HG02981 (cell line): Measurements from ENCODE around the gene POU5F1.

ENCODE experiments used
- ATAC-seq: cut with Tn5 transposase; IDR thresholded peaks from one replicate; pipeline ENCODE4 v1.9.1; 2021; ENCODE audit warnings: mild to moderate bottlenecking, moderate library complexity; ENCODE audit not compliant: unreplicated experiment

The POU5F1 gene

DNA sequence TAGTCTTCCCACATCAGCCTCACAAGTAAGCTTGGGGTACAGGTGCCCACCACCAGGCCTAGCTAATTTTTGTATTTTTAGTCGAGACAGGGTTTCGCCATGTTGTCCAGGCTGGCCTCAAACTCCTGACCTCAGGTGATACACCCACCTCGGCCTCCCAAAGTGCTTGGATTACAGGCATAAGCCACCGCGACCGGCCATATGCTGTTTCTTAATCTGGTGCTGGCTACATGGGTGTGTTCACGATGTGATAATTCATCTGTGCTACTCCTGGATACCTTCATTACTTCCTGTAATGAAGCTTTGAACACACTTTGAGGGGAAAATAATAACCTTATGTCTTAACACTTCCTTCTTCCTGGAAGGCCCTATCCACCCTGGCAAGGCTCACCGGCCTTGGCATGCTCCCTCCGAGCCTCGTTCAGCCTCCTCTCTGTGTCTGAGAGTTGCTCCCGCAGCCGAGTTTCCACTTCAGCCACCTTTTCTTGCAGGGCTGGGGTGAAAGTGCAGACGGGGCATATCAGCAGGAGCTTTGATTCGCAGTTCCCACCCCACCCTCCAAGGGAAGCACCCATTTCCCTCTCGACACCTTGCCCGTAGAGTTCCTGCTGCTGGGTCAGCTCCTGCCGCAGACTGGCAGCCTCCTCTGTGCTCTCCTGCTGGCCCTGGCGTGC, 26.0 kb downstream of the POU5F1 start:
- no peak for ATAC-seq

DNA sequence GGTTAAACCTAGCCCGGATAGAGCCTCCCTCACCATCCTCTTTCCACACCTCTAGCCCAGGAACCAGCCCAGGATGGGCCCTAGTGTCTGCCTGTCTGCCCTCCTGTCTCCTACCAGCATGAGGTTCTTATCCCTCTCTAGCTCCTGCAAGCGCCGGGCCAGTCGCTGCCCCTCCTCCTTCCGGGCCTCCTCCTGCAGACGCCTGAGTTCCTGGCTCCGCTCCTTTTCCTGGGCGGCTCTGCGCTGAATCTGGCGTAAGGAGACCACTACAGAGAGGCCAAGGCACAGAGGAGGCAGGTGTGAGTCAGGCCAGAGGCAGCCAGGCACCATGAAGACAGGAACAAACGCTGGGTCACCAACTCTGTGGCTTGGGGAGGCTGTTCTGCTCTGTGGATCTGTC, 27.3 kb downstream of the POU5F1 start:
- no peak for ATAC-seq

DNA sequence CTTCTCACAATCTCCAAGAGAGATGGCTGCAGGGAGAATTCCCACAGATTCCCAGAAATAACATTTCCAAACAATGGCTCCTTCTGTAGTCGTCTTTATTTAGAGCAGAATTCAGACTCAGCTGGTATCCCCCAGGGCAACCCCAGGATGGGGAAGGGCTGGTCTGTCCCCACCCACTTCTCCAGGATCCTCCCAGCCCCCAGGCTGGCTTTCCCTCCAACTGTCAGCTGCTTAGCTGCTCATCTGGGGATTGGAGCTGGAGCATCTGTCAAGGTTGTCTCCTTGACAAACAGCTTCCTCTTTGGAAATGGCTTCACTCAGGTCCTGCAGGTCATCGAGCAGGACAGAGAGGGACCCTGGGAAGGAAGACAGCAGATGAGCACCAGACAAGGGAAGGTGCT, 28.1 kb downstream of the POU5F1 start:
- no peak for ATAC-seq

DNA sequence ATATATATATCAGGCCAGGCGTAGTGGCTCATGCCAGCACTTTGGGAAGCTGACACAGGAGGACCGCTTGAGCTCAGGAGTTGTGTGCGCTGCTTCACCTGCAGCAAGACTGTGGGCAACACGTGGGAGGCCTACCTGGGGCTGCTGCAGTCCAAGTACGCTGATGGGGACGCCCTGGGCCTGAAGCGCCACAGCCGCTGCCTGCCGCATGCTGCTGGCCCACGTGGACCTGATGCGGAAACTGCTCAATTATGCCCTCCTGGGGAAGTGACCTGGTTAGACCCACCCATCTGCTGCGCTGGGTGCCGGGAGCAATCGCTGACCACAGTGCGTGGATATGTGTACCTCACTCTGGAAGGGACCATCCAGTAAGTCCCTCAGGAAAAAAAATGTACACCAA, 29.8 kb downstream of the POU5F1 start:
- ATAC-seq, result no peak

DNA sequence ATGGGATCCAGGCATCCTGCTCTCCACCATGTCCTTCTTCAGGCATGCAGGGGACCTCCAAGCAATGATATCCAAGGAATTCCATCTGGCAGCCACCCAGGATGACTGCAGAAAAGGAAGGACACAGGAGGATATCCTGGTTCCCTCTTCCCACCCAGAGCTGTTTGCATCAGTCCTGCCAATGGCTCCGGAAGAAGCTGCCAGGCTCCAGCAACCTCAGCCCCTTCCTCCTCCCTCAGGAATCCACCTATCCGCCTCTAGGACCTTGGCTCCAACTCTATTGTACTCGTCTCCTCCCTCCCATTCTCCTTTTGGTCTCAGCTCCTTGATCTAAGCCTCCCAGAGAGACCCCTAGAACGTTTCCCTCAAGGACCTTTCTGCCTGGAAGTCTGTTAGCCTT, 30.9 kb downstream of the POU5F1 start:
- no peak for ATAC-seq

DNA sequence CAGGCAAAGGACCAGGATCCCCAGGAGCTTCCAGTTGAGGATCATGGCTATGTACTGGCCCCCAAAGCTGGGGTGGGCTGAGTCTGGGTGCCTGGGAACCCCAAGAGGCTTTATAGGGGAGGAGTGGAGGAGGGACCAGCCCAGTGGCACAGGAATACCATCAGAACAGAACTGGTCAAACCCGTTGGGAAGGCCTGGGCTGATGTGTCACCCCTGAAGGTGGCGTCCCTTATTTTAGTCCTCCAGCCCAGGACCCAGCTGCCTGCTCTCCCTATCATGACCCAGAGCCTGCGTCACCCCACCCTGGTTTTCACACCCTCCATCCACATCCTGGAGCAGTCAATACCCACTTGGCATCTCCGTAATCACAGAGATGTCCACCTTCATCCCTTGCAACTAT, 31.5 kb downstream of the POU5F1 start, which contains the start of gene PSORS1C2:
Gene PSORS1C2, minus strand, starts transcription at position 85 of the 400 bp plus-strand sequence. Its CDS starts 40 bp downstream, at position 45.
- no peak for ATAC-seq

DNA sequence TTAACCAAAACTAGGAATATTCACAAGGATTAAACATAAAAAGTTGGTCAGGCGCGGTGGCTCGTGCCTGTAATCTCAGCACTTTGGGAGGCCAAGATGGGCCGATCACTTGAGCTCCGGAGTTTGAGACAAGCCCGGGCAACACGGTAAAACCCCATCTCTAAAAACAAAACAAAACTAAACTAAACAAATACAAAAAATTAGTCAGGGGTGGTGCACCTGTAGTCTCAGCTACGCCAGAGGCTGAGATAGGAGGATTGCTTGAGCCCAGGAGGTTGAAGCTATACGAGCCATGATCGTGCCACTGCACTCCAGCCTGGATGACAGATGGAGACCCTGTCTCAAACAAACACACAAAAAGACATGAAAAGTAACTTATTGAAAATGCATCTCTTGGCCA, 34.8 kb downstream of the POU5F1 start:
- no peak for ATAC-seq

DNA sequence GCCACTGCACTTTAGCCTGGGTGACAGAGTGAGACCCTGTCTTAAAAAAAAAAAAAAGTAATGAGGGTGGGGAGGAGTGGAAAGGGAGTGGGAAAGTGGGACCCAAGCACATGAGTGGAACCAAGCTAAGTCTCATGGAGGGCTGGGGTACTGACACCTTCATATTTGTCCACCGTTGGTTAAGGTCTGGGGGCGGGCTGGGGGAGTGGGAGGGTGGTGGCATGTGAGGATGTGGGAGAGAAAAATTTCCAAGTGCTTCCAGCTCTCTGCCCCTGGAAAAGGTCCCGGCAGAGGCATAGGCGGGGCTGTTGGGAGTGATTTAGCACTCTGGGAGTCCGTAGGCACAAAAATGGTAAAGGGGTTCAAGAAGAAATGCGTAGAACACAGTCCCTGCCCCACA, 37.7 kb downstream of the POU5F1 start:
- ATAC-seq, result no peak

DNA sequence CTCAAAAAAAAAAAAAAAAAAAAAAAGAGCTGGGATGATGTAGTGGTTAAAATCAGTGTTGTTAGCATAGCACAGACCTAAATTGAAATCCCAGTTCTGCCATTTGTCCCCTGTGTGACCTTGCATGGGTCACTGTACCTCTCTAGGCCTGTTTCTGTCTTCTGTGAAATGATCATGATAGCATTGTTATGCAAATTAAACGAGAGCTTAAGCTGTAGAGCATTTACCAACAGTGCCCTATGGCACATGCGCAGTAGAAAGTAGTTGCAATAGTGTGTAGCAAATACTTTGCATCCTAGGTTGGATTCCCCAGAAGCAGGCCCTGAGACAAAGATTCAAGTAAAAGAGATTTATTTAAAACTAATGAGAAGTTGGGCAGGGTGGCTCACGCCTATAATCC, 38.9 kb downstream of the POU5F1 start:
- no peak for ATAC-seq

DNA sequence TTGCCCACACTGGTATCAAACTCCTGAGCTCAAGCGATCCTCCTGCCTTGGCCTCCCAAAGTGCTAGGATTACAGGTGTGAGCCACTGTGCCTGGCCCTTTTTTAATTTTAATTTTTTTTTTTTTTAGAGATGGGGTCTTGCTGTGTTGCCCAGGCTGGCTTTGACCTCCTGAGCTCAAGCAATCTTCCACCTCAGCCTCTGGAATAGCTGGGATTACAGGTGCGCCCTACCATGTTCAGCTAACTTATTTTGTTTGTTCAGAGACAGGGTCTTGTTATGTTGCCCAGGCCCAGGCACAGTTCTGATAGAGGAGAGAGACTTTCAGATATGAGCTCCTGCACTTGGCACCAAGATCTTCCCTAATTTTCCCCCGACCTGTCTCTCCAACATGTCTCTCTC, 39.7 kb downstream of the POU5F1 start:
- no peak for ATAC-seq

DNA sequence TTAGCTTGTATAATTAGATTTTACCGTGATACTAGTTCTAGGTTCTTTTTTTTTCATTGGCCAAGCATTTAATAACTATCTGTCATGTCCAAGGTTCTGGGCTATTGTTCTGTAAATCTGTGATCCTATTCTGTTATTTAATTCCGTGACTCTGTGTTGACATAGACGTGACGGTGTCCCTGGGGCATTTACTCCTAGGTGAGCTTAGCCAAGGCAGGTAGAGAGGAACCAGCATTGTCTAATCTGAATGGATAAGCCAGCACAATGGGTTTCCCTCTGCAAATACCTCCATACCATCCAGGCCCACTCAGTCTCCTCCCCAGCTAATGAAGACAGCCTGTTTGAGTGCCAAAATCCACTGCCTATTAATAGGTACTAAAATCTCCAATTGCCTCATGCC, 41.4 kb downstream of the POU5F1 start:
- no peak for ATAC-seq

DNA sequence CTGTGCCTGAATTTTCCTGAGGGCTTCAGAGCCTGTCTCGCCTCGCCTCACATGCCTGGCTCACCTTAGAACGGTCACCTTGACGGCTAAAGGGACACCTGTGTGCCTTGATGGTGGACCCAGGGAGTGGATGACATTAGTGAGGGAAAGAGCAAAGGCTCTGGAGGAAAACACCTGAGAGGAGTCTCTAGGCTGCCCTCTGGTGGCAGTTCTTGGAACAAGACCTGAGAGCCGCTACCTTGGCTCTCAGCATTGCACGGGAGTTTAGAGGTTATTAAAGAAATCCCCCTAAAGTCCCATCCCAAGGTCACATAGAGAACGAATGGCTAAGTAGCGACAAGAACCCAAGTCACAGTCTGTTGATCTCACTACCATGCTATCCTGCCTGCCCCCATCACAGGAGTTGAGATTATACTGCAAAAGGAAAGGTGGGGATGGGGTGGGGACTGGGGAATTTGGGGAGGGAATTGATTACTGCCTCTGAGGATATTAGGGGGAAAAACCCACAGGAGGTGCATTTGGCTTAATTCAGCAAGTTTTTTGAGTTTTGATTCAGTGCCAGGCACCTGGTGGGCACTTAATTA, 42.3 kb downstream of the POU5F1 start:
- ATAC-seq, result no peak

DNA sequence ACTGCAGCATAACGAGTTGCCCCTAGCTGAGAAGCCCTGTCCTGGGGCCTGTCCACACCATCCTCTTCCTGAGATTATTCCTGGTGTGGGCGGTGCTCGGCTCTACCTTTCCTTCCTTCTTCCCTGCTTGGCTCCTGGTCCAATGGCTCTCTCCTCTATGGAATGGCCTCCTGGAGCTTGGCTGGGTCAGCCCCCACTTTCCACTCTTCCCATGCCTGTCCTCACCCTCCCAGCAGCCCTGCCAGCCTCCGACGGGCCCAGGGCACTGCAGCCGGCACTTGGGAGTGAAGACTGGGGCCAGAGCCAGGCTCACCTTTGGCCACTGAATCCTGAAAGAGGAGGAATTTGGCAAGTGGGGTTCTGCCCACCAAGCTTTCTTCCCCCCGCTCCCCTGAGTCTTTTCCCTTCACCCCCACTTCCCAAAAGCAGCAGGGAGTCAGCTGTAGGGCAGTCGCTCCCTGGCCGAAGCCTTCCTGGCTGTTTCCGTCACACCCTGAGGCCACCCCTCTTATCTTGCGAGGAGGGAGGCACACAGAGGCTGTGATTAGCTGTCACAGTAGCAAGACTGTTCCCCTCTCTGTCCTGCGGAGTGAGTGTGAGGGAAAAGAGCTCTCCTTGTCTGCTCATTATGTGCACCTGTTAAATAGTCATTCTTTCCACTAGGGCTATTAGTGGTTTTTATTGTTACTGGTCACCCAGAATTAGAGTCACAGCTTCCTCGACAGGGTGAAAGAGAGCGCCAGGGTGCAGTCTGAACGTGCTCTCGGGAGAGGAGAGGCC, 43.9 kb downstream of the POU5F1 start:
- no peak for ATAC-seq

DNA sequence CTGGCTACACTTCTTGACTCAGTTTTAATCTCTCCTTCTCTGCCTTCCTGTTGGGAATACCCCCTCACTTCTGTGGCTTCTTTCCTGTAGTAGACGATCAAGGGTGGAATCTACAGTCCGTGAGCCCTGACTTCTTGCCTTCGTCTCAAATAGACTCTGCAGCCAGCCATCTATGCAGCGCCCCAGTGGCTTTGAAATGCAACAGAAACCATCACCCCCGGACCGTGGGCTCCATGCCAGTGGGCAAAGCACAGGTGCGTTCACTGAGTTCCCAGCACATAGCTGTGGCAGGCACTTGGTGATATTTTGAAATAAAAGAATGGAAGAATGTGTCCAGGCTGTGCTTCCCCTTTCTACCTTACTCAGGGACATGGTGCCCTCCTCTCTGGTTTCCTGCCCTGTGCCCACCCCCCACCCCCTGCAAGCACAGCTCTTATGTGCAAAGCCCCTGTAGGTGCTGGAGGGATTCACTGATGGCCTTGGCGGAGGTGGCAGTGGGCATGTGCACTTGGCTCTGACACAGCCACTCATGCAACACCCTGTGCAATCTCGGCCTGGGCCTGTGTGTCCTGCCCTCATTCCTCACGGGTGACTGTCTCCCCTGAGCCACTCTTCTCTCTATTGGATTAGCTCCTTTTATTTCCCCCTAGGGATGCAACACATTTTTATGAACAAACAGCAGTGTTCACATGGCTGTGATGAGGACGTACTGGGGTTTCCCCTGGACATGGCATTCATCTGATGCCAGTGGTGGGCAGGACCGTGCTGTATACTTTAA, 44.7 kb downstream of the POU5F1 start:
- no peak for ATAC-seq

DNA sequence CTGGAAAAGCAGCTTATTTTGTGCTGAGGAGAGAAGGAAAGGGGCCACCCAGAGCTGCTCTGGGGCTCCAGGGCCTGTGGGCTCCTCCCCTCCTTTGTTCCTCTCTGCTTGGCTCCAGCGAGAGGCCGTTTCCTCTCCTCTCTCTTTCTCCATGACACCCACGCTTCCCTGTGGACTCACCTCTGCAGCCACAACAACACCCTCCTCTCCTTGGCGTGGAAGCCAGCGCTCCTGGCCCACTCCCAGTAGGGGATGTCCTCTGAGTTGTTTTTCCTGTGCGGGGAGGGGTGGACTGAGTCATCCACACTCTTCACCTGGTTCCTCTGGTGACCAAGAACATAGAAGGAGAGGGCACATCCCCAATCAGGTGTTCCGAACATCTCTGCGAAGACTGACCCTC, 45.3 kb downstream of the POU5F1 start:
- no peak for ATAC-seq

DNA sequence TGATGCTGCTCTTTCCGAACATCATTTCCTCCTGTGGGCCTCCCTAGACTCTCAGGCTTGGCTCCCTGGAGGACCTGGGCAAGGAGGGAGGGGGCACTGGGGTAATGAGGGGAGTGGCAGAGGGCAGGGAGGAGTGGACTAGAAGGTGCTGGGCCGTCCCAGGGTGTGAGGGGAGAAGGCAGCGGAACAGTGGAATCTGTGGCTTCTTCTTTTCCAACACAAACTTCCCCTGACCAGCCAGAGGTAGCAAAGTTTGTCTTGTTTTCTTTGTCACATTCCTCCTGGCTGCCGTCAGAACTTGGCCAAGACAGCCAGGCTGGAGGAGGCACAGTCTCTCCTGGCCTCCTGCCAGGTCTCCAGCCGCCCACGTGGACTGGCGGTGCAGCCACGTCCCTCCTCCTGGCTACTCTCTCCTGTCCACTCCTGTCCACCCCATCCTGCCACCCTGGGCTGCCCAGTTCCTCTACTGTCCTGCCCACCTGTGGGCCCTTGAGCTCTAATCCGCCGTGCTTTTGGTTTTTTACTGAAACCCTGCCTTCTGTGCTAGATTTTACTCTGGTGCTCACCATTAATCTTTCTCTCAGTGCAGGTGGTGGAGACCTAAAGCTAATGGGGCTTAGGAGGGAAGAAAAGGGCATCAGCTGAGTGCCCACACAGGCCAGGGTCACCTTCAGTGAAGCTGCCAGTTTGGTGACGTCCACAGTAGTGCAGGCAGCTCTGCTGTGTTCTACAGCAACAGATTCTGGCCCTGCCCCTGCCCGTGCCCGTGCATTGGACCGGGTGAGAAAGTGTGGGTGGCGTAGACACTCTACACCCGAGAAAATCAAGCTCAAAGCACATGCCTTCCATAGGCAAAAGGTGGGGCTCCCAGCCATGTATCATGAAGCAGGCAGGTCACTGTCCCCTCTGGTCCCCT, 47.4 kb downstream of the POU5F1 start:
- no peak for ATAC-seq

DNA sequence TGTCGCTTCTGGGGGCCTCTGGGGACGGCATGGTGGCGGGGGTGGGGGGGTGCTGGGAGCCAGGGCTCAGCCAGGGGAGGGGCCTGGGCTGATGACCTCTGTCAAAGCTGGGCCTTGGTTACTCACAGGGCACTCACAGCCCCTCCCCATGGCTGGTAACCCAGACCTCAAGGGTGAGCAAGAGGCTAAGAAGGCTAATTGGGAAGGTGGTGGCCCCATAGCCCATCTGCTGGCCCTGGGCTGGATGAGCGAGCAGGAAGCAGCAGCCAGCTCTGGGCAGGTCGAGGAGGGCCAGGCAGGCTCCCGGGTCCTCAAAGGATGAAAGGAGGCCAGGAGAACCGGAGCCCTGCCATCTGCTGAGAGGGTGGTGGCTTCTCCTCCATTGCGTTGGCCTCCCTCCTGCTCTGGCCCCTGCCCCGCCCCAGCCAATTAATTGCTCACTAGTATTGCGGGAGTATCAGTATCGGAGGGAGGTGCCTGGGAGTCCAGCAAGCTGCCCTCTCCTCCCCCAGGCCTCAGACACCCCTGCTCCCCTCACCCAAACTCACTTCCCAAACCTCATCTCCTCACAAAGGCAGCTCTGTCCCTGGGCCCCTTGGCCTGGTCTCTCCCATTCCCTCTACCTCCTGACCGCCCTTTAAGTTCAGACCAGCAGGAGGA, 49.2 kb downstream of the POU5F1 start:
- ATAC-seq, result no peak

DNA sequence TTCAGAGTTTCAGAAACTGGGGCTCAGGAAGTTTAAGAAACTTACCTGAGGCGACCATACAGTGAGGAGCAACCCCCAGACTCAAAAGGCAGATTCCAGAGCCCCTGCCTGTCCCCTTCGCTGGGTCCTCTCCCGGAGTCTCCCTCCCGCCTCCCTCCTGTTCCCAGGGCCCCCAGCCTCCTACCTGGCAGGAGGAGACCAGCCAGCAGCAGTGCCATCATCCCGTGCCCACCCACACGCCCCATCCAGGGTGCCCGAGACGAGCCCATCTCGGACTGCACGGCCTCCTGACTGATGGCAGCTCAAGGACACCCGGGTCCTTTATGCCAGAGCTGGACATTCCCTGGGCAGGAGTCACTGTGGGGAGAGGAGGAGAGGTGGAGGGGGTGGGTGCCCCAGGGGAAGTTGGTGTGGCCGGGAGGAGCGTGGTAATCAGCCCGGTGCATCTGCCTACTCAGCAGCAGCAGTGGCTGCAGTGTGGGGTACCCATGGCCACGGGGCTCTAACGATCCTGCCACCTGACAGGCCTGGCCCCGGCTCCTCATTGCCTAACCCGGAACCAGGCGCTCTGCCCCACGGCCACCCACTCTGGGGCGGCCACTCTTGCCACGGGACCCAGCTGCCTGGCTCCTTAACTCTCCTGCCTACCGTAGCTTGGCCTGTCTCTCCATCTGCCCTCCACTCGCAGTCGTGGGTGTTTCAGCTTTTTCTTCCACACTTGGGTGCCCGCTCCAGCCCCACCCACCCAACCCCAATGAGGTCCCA, 50.1 kb downstream of the POU5F1 start, which contains the start of gene CDSN:
Gene CDSN, minus strand, starts transcription at position 296 of the 765 bp plus-strand sequence. Its CDS starts 27 bp downstream, at position 269.
- ATAC-seq, result no peak

DNA sequence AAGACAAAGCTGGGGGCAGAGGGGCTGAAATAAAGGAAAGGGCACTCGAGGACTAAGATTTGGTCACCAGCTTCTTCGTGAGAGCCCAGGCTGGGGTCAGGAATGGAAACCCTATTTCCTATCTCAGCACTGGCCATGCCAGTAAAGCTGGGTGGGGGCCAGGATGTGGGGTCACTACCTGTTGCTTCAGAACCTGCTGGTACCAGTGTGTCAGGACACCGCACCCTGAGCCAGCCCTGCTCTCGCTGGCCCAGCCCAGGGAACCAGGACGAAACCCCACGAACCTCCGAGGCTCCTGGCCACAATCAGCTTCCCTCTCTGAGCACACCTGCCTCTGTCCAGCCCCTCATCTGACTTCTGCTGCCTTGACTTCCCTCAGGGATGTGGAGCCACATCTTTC, 52.3 kb downstream of the POU5F1 start:
- no peak for ATAC-seq
